SU-DHL-6 (cell line): Measurements from ENCODE around the gene TERB1.
A peak's percentile ranks its signal among the peaks of the same experiment; 100 is the strongest.

Experiments
- EZH2phosphoT487 ChIP-seq: fragments of 200-600 bp; sonication (generic), shearing (Covaris generic); conservative IDR thresholded peaks from 2 replicates; pipeline ENCODE4 v1.6.1; 2018; ENCODE audit warnings: mild to moderate bottlenecking, antibody characterized with exemption, low read length, moderate library complexity, mixed read lengths
- TF ChIP-seq, protein P1 (sequence below): fragments of 200-600 bp; sonication (generic); IDR thresholded peaks from one replicate; pipeline ENCODE4 v1.5.1; 2017; ENCODE audit warnings: antibody characterized with exemption, mild to moderate bottlenecking, low read length, moderate library complexity; ENCODE audit not compliant: insufficient read depth, poor library complexity, severe bottlenecking

DNA sequence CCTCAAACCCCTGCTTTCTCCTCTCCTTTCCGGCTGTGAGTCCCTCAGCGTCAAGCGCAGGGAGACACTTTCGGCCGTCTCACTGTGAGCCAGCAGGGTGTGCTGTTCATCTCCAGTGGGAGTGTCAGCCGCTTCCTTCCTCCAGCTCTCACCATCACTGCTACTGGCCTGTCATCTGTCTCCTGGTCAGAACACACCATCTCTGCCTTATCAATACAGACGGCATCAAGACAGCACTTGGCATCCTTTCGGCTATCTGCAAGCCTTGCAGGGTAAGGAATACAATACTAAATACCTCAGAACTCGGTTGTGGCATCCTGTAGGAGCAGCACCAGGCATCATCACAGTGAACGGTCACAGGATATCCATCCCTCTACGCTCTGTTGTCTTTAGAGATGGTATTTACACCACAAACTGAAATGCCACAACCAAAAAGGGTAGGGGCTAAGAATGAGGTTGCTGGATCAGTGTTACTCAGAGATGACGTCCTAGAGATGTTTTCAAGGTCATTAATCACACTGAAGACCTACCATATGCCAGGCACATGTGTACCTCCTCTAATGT is 84.2 kb downstream of the TERB1 start:
- TF ChIP-seq, protein P1, sequence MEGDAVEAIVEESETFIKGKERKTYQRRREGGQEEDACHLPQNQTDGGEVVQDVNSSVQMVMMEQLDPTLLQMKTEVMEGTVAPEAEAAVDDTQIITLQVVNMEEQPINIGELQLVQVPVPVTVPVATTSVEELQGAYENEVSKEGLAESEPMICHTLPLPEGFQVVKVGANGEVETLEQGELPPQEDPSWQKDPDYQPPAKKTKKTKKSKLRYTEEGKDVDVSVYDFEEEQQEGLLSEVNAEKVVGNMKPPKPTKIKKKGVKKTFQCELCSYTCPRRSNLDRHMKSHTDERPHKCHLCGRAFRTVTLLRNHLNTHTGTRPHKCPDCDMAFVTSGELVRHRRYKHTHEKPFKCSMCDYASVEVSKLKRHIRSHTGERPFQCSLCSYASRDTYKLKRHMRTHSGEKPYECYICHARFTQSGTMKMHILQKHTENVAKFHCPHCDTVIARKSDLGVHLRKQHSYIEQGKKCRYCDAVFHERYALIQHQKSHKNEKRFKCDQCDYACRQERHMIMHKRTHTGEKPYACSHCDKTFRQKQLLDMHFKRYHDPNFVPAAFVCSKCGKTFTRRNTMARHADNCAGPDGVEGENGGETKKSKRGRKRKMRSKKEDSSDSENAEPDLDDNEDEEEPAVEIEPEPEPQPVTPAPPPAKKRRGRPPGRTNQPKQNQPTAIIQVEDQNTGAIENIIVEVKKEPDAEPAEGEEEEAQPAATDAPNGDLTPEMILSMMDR = peak; percentile 17
- TF ChIP-seq EZH2phosphoT487 = no peak
